Endodermal cell (in vitro differentiated cells): ENCODE results near the gene TTC22. TPM values are rescaled to one million over a fixed set of nuclear protein-coding genes. Genes with fewer than 3 reads are reported as not detected.

Experiments used
- DNase-seq: peaks from one replicate; pipeline ENCODE4 v3.0.0-alpha.2; 2017
- H3K27ac ChIP-seq: 2 replicates; pipeline ENCODE4 v1.5.1; 2013; ENCODE audit warnings: mild to moderate bottlenecking, low read depth, low read length, moderate library complexity
- H3K27me3 ChIP-seq: 2 replicates; pipeline ENCODE4 v1.6.1; 2013; ENCODE audit warnings: mild to moderate bottlenecking, low read length, moderate library complexity; ENCODE audit not compliant: insufficient read depth, control insufficient read depth, poor library complexity, severe bottlenecking
- H3K36me3 ChIP-seq: 2 replicates; pipeline ENCODE4 v1.7.0; 2013; ENCODE audit warnings: mild to moderate bottlenecking, low read length, moderate library complexity; ENCODE audit not compliant: control insufficient read depth, insufficient read depth
- H3K4me1 ChIP-seq: one replicate; pipeline ENCODE4 v1.7.0; 2013; ENCODE audit warnings: low read length; ENCODE audit not compliant: control insufficient read depth, insufficient read depth
- H3K4me3 ChIP-seq: 2 replicates; pipeline ENCODE4 v1.5.1; 2013; ENCODE audit warnings: mild to moderate bottlenecking, low read length, moderate library complexity
- H3K9ac ChIP-seq: 2 replicates; pipeline ENCODE4 v1.6.1; 2013; ENCODE audit warnings: mild to moderate bottlenecking, low read length, moderate library complexity; ENCODE audit not compliant: poor library complexity, severe bottlenecking; ENCODE audit errors: extremely low read depth
- H3K9me3 ChIP-seq: 2 replicates; pipeline ENCODE4 v1.6.1; 2013; ENCODE audit warnings: mild to moderate bottlenecking, low read length, moderate library complexity; ENCODE audit not compliant: control insufficient read depth
- H3K27ac Mint-ChIP-seq: 2 replicates; pipeline ENCODE4 v1.8.0; 2020; ENCODE audit warnings: mixed read lengths
- H3K27me3 Mint-ChIP-seq: 2 replicates; pipeline ENCODE4 v1.8.0; 2021; ENCODE audit warnings: mild to moderate bottlenecking, mixed read lengths; ENCODE audit not compliant: insufficient read depth
- H3K36me3 Mint-ChIP-seq: 2 replicates; pipeline ENCODE4 v1.8.0; 2020; ENCODE audit warnings: low read depth, mixed read lengths
- H3K4me1 Mint-ChIP-seq: 2 replicates; pipeline ENCODE4 v1.8.0; 2020; ENCODE audit warnings: mixed read lengths
- H3K4me3 Mint-ChIP-seq: 2 replicates; pipeline ENCODE4 v1.8.0; 2020; ENCODE audit warnings: mild to moderate bottlenecking, moderate library complexity, mixed read lengths
- H3K9me3 Mint-ChIP-seq: 2 replicates; pipeline ENCODE4 v1.8.0; 2020; ENCODE audit warnings: mild to moderate bottlenecking, mixed read lengths
- WGBS, 2 experiments: methylation state at CpG; one replicate each; pipeline versions ENCODE4 v1.1.5 to v1.1.7; 2013; ENCODE audit warnings: missing lambda C conversion rate in 2 of 2, mixed read lengths in 1 of 2; ENCODE audit not compliant: insufficient coverage in 1 of 2, insufficient read length in 1 of 2; 5-methylcytosine and 5-hydroxymethylcytosine counted together
- total RNA-seq, 2 donors: library from RNA; stranded (reverse); fragmentation: NEBNext Ultra II Directional in 1 of 2; extraction: Animal tissue kit (Norgen Biotek cat#: 25700) in 1 of 2; gene quantifications; 2 replicates in 1 of 2; 3 replicates in 1 of 2; pipeline ENCODE4 v1.2.1, GENCODE V29; 2021
- TF ChIP-seq, protein P1 (sequence below): fragments of 200-600 bp; sonication (generic); conservative IDR thresholded peaks from 2 replicates; pipeline ENCODE4 v1.5.0; 2021; ENCODE audit warnings: antibody characterized with exemption, mild to moderate bottlenecking

The TTC22 gene
- total RNA-seq, 2 donors from 2014 or later, result 0.44 to 0.53 TPM

GRCh38 chr1:54738244-54738643, 62.9 kb downstream of the TTC22 start:
- Histone ChIP-seq H3K4me1 (no peaks in the 10 kb centered on the region), H3K27ac (no peak overlapping the region), H3K9me3 (no peaks in the 10 kb centered on the region), H3K4me3 (no peak overlapping the region), H3K27me3 (no peaks in the 10 kb centered on the region), H3K36me3 (peaks cover 68% of the 10 kb centered on the region), H3K9ac (no peak overlapping the region)
- Mint-ChIP-seq H3K4me3 (no peak overlapping the region), H3K36me3 (peaks cover 64% of the 10 kb centered on the region), H3K9me3 (no peaks in the 10 kb centered on the region), H3K27me3 (no peaks in the 10 kb centered on the region), H3K27ac (no peak overlapping the region), H3K4me1 (no peaks in the 10 kb centered on the region)
- WGBS, 2 experiments, result 95 to 100% methylated on average over 3 to 6 of the region's 6 CpGs
- TF ChIP-seq, protein P1, sequence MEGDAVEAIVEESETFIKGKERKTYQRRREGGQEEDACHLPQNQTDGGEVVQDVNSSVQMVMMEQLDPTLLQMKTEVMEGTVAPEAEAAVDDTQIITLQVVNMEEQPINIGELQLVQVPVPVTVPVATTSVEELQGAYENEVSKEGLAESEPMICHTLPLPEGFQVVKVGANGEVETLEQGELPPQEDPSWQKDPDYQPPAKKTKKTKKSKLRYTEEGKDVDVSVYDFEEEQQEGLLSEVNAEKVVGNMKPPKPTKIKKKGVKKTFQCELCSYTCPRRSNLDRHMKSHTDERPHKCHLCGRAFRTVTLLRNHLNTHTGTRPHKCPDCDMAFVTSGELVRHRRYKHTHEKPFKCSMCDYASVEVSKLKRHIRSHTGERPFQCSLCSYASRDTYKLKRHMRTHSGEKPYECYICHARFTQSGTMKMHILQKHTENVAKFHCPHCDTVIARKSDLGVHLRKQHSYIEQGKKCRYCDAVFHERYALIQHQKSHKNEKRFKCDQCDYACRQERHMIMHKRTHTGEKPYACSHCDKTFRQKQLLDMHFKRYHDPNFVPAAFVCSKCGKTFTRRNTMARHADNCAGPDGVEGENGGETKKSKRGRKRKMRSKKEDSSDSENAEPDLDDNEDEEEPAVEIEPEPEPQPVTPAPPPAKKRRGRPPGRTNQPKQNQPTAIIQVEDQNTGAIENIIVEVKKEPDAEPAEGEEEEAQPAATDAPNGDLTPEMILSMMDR, result no peak
- DNase-seq, result no peak

DNA sequence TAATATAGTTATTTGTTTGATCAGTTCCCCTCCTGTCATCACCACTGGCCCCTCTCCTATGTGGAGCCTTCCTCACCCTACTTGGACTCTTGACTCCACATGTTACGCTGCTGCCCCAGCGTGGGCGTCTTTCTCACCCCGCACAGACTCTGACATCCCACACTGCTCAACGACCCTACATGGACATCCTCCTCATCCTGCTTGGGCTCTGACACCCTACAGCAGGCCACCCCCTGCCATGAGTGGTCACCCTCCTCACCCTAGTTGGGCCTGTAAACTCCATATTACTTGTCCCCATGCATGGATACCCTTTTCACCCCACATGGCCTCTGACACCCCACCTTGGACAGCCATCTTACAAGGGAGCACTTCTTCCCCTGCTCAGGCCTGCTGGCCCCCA, 64.4 kb downstream of the TTC22 start:
- Mint-ChIP-seq H3K4me3 (no peak overlapping the region), H3K27me3 (no peaks in the 10 kb centered on the region), H3K4me1 (no peaks in the 10 kb centered on the region), H3K36me3 (peaks cover 56% of the 10 kb centered on the region), H3K9me3 (no peaks in the 10 kb centered on the region), H3K27ac (no peak overlapping the region)
- no peak for DNase-seq
- Histone ChIP-seq H3K9ac (no peak overlapping the region), H3K4me1 (no peaks in the 10 kb centered on the region), H3K4me3 (no peak overlapping the region), H3K36me3 (peaks cover 63% of the 10 kb centered on the region), H3K27me3 (no peaks in the 10 kb centered on the region), H3K27ac (no peak overlapping the region), H3K9me3 (no peaks in the 10 kb centered on the region)
- TF ChIP-seq, protein P1, result no peak
- whole genome bisulfite sequencing, 2 experiments, result 95 to 100% methylated on average over 1 to 5 of the region's 5 CpGs

Other genes starting within 250 kb of the TTC22 start
- not detected for gene FAM151A, start 177.8 kb downstream of the TTC22 start, total RNA-seq
- 1 to 10 TPM in 1 of 2 donors, under 1 TPM in 1; 0.46 to 1.4 TPM for gene MROH7, start 159.5 kb downstream of the TTC22 start, total RNA-seq
- gene TTC4, start 85.5 kb downstream of the TTC22 start, total RNA-seq, result 10 to 100 TPM; 23.1 to 28.3 TPM
- 1 to 10 TPM; 8.9 to 9.1 TPM for gene PARS2, start 36.8 kb downstream of the TTC22 start, total RNA-seq
- gene DHCR24, start 85.9 kb upstream of the TTC22 start, total RNA-seq, result 100 to 1,000 TPM; 243 to 340 TPM
- not detected for gene TMEM61, start 179.3 kb upstream of the TTC22 start, total RNA-seq
- gene BSND, start 197.6 kb upstream of the TTC22 start, total RNA-seq, result under 1 TPM; 0.13 to 0.20 TPM
- gene PCSK9, start 238.2 kb upstream of the TTC22 start, total RNA-seq, result 10 to 100 TPM; 26.1 to 59.9 TPM